ENCODE data around the gene AK8.

AK8 gene

GRCh38 chr9:132806723-132807421 lies 71.2 kb downstream of the AK8 start:
- ATAC-seq (no peak), DNase-seq (no peak)
- no peaks in the 10 kb centered on the region for H3K4me1 Mint-ChIP-seq
- H3K27me3 Mint-ChIP-seq, result peaks cover 88% of the 10 kb centered on the region
- no peaks in the 10 kb centered on the region for H3K9me3 Mint-ChIP-seq
- no peak overlapping the region for H3K4me3 Mint-ChIP-seq
- H3K27ac Mint-ChIP-seq, result no peak overlapping the region

DNA sequence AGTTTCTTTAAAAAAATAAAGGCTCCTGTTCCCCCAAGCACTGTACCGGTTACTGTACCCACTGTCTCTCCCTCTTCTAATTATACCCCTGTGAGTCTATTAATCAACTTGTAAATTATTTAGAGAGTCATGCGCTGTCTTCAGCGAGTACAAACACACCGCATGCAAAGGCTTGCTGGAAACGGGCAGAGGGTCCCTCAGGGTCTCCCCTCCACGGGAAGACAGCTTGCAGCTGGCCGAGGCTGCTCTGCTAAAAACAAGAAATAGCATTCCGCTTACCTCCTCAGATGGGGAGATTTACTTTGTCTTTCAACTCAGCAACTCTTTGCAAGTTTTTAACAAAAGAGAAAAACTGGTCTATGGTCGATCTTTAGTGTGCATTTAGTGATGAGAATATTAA lies 71.8 kb downstream of the AK8 start:
- DNase-seq (no peak), ATAC-seq (no peak)
- no peaks in the 10 kb centered on the region for H3K9me3 Mint-ChIP-seq
- no peak overlapping the region for H3K4me3 Mint-ChIP-seq
- no peak overlapping the region for H3K27ac Mint-ChIP-seq
- peaks cover 88% of the 10 kb centered on the region for H3K27me3 Mint-ChIP-seq
- no peaks in the 10 kb centered on the region for H3K4me1 Mint-ChIP-seq

DNA sequence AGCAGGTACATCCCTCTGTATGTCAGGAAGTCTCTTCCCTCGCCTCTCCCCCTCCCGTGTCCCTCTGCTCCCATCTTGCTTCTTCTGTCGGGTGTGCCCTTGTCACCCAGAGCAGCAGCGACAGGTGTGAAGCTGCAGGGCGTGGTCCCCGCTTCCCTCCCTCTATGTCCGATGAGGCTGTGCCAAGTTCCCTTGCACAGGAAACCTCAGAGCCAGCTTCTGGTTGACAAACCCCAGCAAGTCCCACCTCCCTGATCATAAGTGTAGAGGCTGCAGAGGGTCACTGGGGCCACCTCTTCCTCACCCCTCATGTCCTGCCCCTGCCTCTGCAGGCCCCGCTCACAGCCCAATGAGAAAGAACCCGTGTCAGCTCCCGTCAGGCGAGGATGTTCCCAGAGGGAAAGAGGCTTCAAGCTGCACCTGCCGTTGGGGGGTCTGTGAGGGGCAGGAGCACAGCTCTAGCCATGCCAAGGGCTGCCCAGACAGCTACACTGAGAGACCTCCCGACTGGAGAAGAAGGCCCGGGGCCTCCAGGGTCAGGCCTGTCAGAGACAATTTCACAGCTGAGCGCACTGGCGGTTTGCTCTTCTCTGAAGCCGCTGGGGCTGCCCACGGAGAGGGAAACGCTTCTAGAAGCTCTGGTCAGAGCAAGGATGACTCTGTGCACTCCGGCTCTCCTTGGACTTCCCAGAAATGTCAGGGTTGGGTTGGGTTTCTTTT lies 73.3 kb downstream of the AK8 start:
- H3K27ac Mint-ChIP-seq, result peak overlapping the region in 1 of 2 donors; percentile 12
- peaks cover 6% of the 10 kb centered on the region for H3K4me1 Mint-ChIP-seq
- H3K4me3 Mint-ChIP-seq, result no peak overlapping the region
- H3K9me3 Mint-ChIP-seq, result no peaks in the 10 kb centered on the region
- DNase-seq (no peak), ATAC-seq (no peak)
- peaks cover 81% of the 10 kb centered on the region for H3K27me3 Mint-ChIP-seq

GRCh38 chr9:132802121-132802795 lies 75.8 kb downstream of the AK8 start:
- H3K4me3 Mint-ChIP-seq, result no peak overlapping the region
- peaks cover 76% of the 10 kb centered on the region for H3K27me3 Mint-ChIP-seq
- DNase-seq, result no peak
- H3K4me1 Mint-ChIP-seq, result peaks cover 7% of the 10 kb centered on the region
- no peak overlapping the region for H3K27ac Mint-ChIP-seq
- no peak for ATAC-seq
- H3K9me3 Mint-ChIP-seq, result no peaks in the 10 kb centered on the region

- Mint-ChIP-seq H3K27me3 (peaks cover 76% of the 10 kb centered on the region), H3K4me3 (no peak overlapping the region)
These were observed 76.4 kb downstream of the AK8 start for GRCh38 chr9:132801659-132802058.

DNA sequence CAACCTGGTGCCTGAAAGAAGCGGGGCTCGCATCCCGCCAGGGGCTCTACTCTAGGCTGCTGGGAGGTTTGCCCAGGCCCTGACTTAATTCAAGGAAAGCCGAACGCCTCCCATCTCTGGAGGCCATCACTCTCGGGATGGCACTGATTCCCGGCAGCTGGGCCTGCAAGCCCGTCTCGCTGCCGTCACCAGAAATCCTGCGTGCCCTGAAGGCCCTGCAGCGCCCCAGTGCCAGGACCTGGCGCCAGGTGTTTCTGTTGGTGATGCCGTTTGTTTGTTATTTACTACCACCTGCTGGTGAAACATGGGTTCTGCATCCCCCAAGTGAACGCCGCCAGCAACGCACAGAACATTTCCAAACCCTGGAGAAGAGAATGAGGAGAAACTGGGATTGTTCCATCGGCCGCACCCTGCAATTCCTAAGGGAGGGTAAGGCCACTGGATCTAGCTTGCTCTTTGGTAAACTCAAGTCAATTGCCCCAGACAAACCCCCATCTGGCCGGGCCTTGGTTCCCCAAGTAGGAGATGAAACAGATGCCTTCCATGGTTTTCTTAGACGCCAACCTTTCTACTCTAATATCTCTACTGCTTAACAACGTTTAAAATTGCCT lies 77.9 kb downstream of the AK8 start:
- Mint-ChIP-seq H3K4me3 (no peak overlapping the region), H3K9me3 (no peaks in the 10 kb centered on the region), H3K4me1 (peaks cover 7% of the 10 kb centered on the region), H3K27ac (no peak overlapping the region), H3K27me3 (peaks cover 69% of the 10 kb centered on the region)
- DNase-seq (peak; percentile 61 to 65), ATAC-seq (peak; percentile 87)

More at GRCh38 chr9:132801659-132802058, 76.4 kb downstream of the AK8 start:
- ATAC-seq (no peak), DNase-seq (no peak)
- no peaks in the 10 kb centered on the region for H3K9me3 Mint-ChIP-seq
- peaks cover 7% of the 10 kb centered on the region for H3K4me1 Mint-ChIP-seq
- H3K27ac Mint-ChIP-seq, result no peak overlapping the region

- H3K27me3 Mint-ChIP-seq, result peaks cover 67% of the 10 kb centered on the region
- peaks cover 7% of the 10 kb centered on the region for H3K4me1 Mint-ChIP-seq
- peak overlapping the region in 1 of 2 donors; percentile 12 for H3K27ac Mint-ChIP-seq
- H3K4me3 Mint-ChIP-seq, result no peak overlapping the region
- H3K9me3 Mint-ChIP-seq, result no peaks in the 10 kb centered on the region
- peak; percentile 38 for ATAC-seq
- no peak for DNase-seq
These were observed 79.0 kb downstream of the AK8 start for GRCh38 chr9:132798817-132799790.

DNA sequence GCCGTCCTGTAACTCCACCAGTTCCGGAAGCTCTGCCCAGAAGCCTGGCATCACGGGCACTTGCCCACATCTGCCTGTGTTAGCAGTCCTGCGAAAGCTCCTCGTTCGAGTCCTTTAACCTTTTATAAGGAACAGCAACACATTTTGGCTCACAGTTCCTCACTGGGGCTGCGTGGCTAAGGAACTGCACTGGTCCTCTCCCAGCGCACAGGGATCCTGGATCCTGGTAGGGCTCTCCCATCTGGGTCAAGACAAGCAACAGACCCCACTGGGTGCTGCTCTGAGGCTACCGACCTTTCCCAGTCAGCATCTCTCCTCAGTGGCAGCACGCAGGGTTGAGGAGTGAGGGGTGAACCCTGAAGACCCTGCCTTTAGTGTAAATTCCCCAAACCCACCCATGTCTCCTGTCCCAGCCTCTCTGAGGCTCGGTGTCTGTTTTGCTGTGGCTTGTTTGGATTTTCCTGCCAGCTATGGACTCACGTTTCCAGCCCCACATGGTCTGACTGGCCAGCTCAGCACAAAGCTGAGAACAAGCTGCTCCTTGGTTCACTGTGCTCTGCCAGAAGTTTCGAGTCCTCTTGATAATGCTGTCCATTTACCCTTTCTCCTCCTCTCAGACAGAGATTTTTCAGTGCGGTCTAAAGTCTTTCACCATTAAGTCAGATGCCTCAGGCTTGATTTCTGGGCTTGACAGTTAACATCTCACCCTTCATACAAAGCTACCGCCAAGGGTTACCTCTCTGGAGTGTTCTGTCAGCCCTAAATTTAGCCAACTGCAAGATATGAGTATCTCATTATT lies 80.0 kb downstream of the AK8 start:
- no peak for DNase-seq
- peaks cover 75% of the 10 kb centered on the region for H3K27me3 Mint-ChIP-seq
- no peaks in the 10 kb centered on the region for H3K9me3 Mint-ChIP-seq

GRCh38 chr9:132795511-132796303 lies 82.4 kb downstream of the AK8 start:
- DNase-seq (no peak), ATAC-seq (no peak)
- no peak overlapping the region for H3K4me3 Mint-ChIP-seq
- no peaks in the 10 kb centered on the region for H3K9me3 Mint-ChIP-seq
- H3K4me1 Mint-ChIP-seq, result peaks cover 7% of the 10 kb centered on the region
- H3K27me3 Mint-ChIP-seq, result peaks cover 64% of the 10 kb centered on the region
- H3K27ac Mint-ChIP-seq, result no peak overlapping the region

More for the DNA sequence above, 80.0 kb downstream of the AK8 start:
- no peak overlapping the region for H3K27ac Mint-ChIP-seq
- no peak for ATAC-seq
- H3K4me1 Mint-ChIP-seq, result peaks cover 7% of the 10 kb centered on the region
- no peak overlapping the region for H3K4me3 Mint-ChIP-seq

- no peak overlapping the region for H3K27ac Mint-ChIP-seq
- DNase-seq (no peak), ATAC-seq (no peak)
- H3K4me1 Mint-ChIP-seq, result peaks cover 2% of the 10 kb centered on the region
- peaks cover 57% of the 10 kb centered on the region for H3K27me3 Mint-ChIP-seq
- no peaks in the 10 kb centered on the region for H3K9me3 Mint-ChIP-seq
- no peak overlapping the region for H3K4me3 Mint-ChIP-seq
These were observed 83.2 kb downstream of the AK8 start for GRCh38 chr9:132794730-132795380.

GRCh38 chr9:132793606-132794580 lies 84.2 kb downstream of the AK8 start:
- Mint-ChIP-seq H3K27me3 (peaks cover 48% of the 10 kb centered on the region), H3K27ac (peak overlapping the region in 1 of 2 donors; percentile 48), H3K4me3 (no peak overlapping the region), H3K4me1 (no peaks in the 10 kb centered on the region), H3K9me3 (no peaks in the 10 kb centered on the region)
- DNase-seq, result no peak
- ATAC-seq, result no peak

GRCh38 chr9:132792547-132792946 lies 85.5 kb downstream of the AK8 start:
- ATAC-seq (no peak), DNase-seq (no peak)
- Mint-ChIP-seq H3K9me3 (peaks cover 0 to 5% of the 10 kb centered on the region in 2 donors), H3K27ac (no peak overlapping the region), H3K27me3 (peaks cover 38% of the 10 kb centered on the region), H3K4me1 (peaks cover 7% of the 10 kb centered on the region), H3K4me3 (no peak overlapping the region)
